ENCODE data around the gene IFI6.
A peak's percentile ranks its signal among the peaks of the same experiment; 100 is the strongest.

Gene IFI6

GRCh38 chr1:27672750-27673112 is 739 bp upstream of the IFI6 start:
- DNase-seq (ENCODE audit: low read depth, low spot score): no peak

DNA sequence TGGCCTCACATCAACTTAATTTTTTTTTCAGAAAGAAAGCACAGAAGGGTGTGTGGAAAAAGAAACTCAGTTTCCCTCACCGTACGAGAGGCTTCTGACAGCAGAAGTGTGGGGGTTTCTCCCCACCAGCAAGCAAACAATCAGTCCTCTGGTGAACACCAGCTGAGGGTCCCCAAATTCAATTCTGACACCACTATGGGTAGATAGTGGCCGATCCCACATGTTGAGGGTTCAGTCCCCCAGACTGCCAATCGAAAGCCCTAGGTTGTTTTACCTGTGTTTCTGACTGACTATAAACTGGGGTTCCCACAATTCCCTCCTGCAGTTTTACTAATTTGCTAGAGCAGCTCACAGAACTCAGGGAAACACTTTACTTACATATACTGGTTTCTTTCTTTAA is 2.1 kb downstream of the IFI6 start:
- no peak for DNase-seq (ENCODE audit: low read depth, low spot score)

- peak; percentile 72 for DNase-seq (ENCODE audit: low read depth, low spot score)
Observed at GRCh38 chr1:27668808-27669723, 2.9 kb downstream of the IFI6 start.

- DNase-seq (ENCODE audit: low read depth, low spot score): no peak
Observed at GRCh38 chr1:27668121-27668807, 3.7 kb downstream of the IFI6 start.

DNA sequence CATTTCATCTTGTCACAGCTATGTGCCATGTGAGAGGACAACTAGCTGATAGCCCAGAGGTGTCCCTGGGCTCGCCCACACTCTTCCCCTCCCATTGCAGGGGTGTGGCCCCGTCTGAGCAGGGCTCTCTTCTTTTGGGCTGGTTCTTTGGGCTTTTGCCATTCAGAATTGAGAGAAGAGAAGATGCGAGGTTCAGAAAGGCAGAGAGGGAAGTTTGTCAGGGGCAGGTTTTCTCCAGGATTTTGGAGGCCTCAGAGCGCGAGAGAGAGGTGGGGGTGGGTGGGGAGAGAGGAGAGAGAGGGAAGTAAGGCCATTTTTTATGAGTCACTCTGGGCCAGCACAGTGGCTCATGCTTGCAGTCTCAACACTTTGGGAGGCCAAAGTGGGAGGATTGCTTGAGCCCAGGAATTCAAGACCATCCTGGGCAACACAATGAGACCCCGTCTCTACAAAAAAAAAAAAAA is 5.2 kb downstream of the IFI6 start:
- no peak for DNase-seq (ENCODE audit: low read depth, low spot score)

DNA sequence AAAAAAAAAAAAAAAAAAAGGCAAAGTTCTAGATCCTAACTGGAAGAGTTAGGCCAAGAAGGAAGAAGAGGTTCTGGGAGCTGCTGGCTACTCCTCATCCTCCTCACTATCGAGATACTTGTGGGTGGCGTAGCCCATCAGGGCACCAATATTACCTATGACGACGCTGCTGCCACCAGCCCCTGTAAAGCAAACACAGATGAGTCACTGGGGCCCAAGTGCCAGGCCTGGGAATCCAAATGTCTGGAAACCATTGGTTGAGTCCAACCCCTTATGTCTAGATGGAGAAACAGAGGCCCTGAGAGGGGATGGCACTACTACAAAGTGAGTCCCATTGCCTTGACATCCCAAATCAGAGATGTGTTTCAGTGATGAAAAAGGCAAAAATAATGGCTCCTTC is 5.7 kb downstream of the IFI6 start:
- DNase-seq (ENCODE audit: low read depth, low spot score): no peak

- DNase-seq (ENCODE audit: low read depth, low spot score): no peak
Observed at GRCh38 chr1:27665016-27665651, 6.9 kb downstream of the IFI6 start.

- no peak for DNase-seq (ENCODE audit: low read depth, low spot score)
Observed at GRCh38 chr1:27664291-27664690, 7.7 kb downstream of the IFI6 start.

DNA sequence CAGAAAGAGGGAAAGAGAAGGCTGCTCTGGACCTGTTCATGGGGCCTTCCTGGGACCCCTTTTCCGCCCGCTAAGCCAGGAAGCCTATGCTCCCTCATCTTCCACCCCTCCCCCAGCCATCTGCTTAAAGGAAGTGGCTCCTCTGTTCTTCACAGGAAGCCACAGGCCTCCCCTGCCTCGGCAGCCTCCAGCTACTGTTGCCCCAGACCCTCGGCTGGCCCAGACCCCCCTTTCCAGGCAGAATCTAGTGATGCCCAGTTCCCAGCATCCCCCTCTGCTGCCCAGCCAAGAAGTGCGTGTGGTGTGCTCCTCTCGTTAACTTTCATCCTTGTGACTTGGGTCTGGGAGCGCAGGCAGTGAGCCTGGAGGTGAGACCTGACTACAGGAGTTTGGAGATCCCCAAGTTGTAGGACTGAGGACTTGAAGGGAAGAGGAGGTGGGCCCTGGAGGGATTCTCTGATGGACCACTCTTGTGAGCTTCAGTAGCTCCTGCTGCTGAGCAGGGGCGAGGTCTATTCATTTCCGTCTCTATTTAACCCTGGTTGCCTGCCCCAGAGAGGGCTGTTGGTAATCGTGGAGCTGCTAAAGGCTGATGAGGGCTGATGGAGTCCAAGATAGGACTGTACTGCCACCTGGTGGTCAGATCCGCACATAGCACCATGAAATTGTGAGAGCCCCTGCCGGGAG is 9.1 kb downstream of the IFI6 start:
- peak; percentile 83 for DNase-seq (ENCODE audit: low read depth, low spot score)

DNA sequence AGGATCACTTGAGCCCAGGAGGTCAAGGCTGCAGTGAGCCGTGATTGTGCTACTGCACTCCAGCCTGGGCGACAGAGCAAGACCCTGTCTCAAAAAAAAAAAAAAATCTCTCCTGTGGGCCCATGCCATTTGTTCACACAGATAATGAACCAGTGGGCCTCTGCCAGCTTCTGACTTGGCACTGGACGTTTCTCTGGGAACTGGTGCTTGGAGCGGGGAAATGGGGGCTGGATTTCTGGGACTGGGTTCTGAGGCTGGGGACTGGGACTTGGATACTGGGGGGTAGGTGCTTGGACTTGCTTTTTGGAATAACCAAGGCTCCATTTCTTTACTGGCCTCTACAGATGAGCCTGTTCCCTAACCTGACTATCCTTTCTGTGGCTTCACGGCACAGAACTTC is 9.7 kb downstream of the IFI6 start:
- no peak for DNase-seq (ENCODE audit: low read depth, low spot score)

- no peak for DNase-seq (ENCODE audit: low read depth, low spot score)
Observed at GRCh38 chr1:27661412-27662075, 10.4 kb downstream of the IFI6 start.

DNA sequence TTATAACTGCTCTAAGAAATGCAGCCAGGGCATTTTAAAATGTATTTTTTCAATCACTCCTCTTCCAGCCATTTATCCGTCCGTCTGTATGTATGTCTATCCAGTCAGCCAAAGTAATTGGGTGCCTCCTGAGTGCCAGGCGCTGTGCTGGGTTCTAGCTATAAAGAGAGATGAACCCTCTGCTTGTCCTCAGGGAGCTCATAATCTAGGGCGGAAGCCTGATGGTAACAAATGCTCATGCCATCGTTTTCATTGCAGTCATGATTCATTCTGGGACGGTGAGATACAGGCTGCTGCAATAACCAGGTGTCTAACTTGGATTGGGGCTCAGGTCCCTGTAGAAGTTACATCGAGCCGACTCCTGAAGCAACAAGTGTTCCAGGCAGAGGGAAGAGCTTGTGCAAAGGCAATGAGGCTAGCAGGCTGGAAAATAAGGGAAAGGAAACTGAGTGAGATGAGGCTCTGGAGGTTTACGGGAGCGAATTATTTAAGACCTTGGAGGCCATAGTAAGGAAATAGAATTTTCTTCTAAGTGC is 11.6 kb downstream of the IFI6 start:
- DNase-seq (ENCODE audit: low read depth, low spot score): no peak

- peak; percentile 66 for DNase-seq (ENCODE audit: low read depth, low spot score)
Observed at GRCh38 chr1:27659497-27660299, 12.3 kb downstream of the IFI6 start.

- no peak for DNase-seq (ENCODE audit: low read depth, low spot score)
Observed at GRCh38 chr1:27658951-27659496, 13.0 kb downstream of the IFI6 start.

DNA sequence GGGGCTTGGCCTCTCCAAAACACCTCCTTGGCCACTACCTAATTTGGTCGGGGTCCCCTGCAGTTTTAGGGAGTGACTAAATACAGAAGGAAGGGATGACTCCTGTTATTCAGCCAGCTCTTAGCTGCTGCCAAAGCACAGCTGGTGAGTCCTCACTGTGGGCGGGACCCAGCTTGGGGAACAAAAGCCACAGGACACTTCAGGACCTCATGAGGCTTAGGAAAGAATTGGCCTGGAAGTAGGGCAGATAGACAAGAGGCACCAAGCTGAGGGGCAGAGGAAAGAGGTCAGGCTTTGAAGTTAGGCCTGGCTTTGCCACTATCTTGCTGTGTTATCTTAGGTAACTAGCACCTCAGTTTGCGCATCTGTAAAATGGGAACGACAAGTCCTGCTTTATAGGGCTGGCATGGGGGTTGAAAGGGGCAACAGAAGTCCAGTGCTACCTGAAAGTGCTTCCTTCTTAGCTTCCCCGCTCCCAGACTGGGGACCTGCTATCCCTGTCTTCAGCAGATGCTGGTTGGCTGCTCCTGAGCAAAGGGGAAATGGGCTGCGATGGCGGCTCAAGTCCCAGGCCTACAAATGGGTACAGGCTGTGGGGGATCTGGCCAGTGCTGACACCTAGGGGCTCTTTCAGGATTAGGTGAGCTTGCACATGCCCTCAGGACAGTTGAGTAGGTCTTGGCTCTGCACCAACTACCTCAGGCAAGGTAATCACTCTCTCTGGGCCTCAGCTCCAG is 15.7 kb downstream of the IFI6 start:
- DNase-seq (ENCODE audit: low read depth, low spot score): no peak

GRCh38 chr1:27655151-27655937 is 16.6 kb downstream of the IFI6 start:
- DNase-seq (ENCODE audit: low read depth, low spot score): no peak

DNA sequence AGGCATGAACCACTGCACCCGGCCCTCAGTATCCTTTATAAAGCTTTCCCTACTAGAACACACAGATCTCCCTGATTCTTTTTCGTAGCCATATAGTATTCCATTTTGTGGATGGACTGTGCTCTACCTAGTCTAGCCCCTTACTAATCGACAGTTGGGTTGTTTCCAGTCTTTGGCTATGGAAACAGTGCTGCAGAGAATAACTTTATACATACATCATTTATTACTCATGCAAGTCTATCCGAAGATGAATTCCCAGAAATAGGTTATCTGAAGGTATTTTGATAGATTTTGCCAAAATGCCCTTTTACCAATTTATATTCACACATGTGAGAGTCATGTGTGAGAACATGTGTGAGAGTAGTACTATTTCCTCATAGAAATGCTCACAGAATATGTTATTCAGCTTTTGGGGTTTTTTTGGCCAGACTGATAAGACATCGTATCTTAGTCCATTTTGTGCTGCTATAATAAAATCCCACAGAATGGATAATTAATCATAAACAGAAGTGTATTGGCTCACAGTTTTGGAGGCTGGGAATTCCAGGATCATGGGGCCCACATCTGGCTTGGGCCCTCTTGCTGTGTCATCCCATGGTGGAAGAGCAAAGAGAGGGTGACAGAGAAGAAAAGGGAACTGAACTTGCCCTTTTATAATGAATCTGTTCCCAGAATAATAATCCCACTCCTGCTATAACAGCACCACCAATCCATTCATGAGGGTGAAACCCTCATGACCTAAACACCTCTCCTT is 19.7 kb downstream of the IFI6 start:
- no peak for DNase-seq (ENCODE audit: low read depth, low spot score)
